Right ventricle myocardium inferior (tissue), 1 donor: ENCODE data around the gene GIMAP2. TPM values are rescaled to one million over a fixed set of nuclear protein-coding genes. Genes with fewer than 3 reads are reported as not detected.

Experiments used
- ATAC-seq: fragments of 200-7000 bp; cut with Tn5 transposase; one replicate; pipeline ENCODE4 v1.9.1; 2020; ENCODE audit warnings: mild to moderate bottlenecking, moderate library complexity
- DNase-seq: peaks from one replicate; pipeline ENCODE4 v3.0.0; 2021; ENCODE audit errors: missing footprints
- intact Hi-C: fragments of 100-400 bp; cut with DNase I; formaldehyde crosslinking; loops from one replicate; pipeline ENCODE4 v1.11.0; 2022
- total RNA-seq: library from RNA; stranded (reverse); fragmentation: NEBNext Ultra II Directional; extraction: Animal tissue kit (Norgen Biotek cat#: 25700); gene quantifications from one replicate; pipeline ENCODE4 v1.2.1, GENCODE V29; 2021
- donor health status: DM: no; HTN: yes; CAD: no; lungs with severe emphysema.

Gene GIMAP2
- total RNA-seq, 1 donor from 2014 or later = 6.2 TPM

DNA sequence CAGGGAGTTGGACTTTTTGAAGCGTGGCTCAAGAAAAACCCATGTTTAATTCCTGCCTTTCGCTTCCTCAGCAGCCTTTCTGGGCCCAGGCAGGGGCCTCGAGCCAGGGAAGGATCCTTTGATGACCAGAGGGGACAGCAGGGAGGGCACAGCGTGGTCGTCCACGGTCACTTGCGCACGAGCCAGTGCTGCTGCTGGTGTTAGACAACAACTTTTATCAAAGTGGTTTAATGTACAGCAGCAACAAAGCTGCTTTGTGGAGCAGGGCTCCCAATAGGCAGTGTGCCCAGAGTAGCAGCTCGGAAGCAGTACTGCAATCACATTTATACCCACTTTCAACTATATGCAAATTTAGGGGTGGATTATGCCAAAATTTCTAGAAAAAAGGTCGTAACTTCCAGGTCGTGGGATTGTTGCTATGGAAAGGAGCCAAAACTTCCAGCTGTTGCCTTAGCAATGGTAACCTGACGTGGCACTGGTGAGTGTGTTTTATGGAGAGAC, 37.0 kb downstream of the GIMAP2 start:
- intact Hi-C loops = no loop called here
- DNase-seq (no peak), ATAC-seq (no peak)

- intact Hi-C loops = no loop called here
- no peak for DNase-seq
- no peak for ATAC-seq
These were observed 38.0 kb downstream of the GIMAP2 start for GRCh38 chr7:150723467-150723866.

DNA sequence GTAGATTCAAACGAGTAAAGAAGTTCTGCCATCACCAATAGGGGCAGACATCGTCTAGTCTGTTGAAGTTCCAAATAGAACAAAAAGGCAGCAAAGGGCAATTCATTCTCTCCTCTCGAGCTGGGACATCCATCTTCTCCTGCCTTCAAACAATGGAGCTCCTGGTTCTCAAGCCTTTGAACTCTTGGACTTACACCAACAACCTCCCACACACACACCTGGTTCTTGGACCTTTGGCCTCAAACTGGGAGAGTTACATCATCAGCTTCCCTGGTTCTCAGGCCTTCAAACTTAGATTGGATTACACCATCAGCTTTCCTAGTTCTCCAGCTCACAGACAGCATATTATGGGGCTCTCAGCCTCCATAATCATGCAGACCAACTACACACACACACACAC, 41.9 kb downstream of the GIMAP2 start:
- ATAC-seq (no peak), DNase-seq (no peak)
- intact Hi-C loops = no loop called here

GRCh38 chr7:150728011-150728410, 42.5 kb downstream of the GIMAP2 start:
- intact Hi-C loops = no loop called here
- no peak for ATAC-seq
- DNase-seq = no peak

- DNase-seq (no peak), ATAC-seq (no peak)
- intact Hi-C loops = no loop called here
These were observed 43.1 kb downstream of the GIMAP2 start for GRCh38 chr7:150728609-150729008.

GRCh38 chr7:150731916-150732315, 46.4 kb downstream of the GIMAP2 start:
- DNase-seq (no peak), ATAC-seq (no peak)
- intact Hi-C loops = no loop called here

GRCh38 chr7:150732786-150733481, 47.4 kb downstream of the GIMAP2 start:
- ATAC-seq (no peak), DNase-seq (no peak)
- intact Hi-C loops = no loop called here

GRCh38 chr7:150733482-150734095, 48.1 kb downstream of the GIMAP2 start:
- intact Hi-C loops = no loop called here
- DNase-seq = no peak
- ATAC-seq = no peak

DNA sequence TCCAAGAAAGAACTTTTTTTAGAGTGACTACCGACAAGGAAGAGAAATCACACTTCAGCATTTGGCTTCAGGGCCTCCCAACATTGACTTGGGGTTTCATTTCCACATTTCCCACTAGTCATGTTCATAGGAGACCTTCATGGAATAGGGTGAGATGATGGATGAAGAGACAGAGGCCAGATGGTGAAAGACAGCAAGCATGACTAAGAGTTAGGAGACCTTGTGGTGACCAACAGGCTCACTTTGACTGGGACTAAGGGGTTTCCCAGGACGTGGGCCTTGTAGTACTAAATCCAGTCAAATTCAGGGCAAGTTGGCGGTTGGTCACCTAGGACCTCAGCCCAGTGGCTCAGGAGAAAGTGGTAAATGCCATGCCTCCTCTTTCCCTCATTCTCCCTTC, 48.7 kb downstream of the GIMAP2 start:
- intact Hi-C loops = no loop called here
- ATAC-seq (no peak), DNase-seq (no peak)

- ATAC-seq (no peak), DNase-seq (no peak)
- intact Hi-C loops = loop anchor here (5.0 kb wide), 2 partner anchors 58 to 103 kb away; partner anchors contain the start of gene GIMAP6
These were observed 50.3 kb downstream of the GIMAP2 start for GRCh38 chr7:150735596-150736358.

- no peak for ATAC-seq
- intact Hi-C loops = loop anchor here (5.0 kb wide), 2 partner anchors 60 to 105 kb away; partner anchors contain the start of gene GIMAP6
- DNase-seq = no peak
These were observed 51.4 kb downstream of the GIMAP2 start for GRCh38 chr7:150736864-150737263.

- DNase-seq (no peak), ATAC-seq (peak; percentile 56)
- intact Hi-C loops = loop anchor here (2.0 to 5.0 kb wide), 3 partner anchors 21 to 105 kb away; partner anchors contain the start of genes GIMAP1 and GIMAP6
These were observed 52.0 kb downstream of the GIMAP2 start, which contains the start of gene GIMAP5 for GRCh38 chr7:150737265-150738055. Gene GIMAP5 (plus strand): TSS chr7:150737418. CDS start chr7:150740885, 3,467 bp downstream.

- intact Hi-C loops = loop anchor here (2.0 to 5.0 kb wide), 3 partner anchors 21 to 106 kb away; partner anchors contain the start of genes GIMAP1 and GIMAP6
- DNase-seq = no peak
- peak; percentile 24 for ATAC-seq
These were observed 52.6 kb downstream of the GIMAP2 start for GRCh38 chr7:150738092-150738491.

DNA sequence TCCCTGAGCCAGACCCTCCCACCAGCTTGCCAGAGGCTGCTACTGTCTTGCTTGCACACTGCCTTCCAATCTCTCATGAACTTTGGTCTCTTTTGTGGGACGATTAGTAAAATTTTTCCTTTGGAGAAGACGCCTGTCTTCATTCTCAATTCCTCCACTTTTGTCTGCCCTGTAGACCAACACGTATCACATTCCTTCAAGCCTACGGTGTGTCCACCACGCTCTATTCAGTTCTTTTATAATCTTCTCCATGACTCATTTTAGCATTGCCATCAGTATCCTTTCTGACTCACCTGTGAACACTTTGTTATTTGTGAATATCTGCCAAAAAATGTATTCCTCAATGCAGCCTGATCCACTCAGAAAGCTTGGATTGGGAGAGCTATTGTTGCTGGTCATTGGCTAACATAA, 53.1 kb downstream of the GIMAP2 start:
- ATAC-seq (no peak), DNase-seq (no peak)
- intact Hi-C loops = loop anchor here (2.0 to 5.0 kb wide), 3 partner anchors 22 to 106 kb away; partner anchors contain the start of genes GIMAP1 and GIMAP6

GRCh38 chr7:150739033-150739432, 53.5 kb downstream of the GIMAP2 start:
- intact Hi-C loops = loop anchor here (2.0 to 5.0 kb wide), 3 partner anchors 22 to 107 kb away; partner anchors contain the start of genes GIMAP1 and GIMAP6
- ATAC-seq (no peak), DNase-seq (no peak)

DNA sequence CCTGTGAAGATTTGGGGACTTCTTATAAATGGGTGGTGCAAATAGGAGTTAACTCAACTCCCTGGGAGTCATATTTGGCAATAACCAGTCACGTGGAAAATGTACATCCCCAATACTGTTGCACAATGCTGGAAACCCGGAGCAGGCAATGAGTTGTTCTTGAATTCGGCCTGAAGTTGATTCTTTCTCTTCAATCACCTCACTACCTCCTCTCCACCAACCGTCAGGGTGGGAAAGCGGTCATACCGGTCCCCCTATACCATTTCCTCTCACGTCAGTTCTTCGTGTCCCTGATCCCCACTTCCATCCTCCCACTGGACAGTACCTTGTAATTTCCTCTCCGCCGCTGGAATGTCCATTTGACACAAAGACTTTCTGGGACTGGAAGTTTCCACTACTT, 54.5 kb downstream of the GIMAP2 start:
- ATAC-seq (no peak), DNase-seq (no peak)
- intact Hi-C loops = no loop called here

- ATAC-seq (no peak), DNase-seq (no peak)
- intact Hi-C loops = loop anchor here (2.0 kb wide), 1 partner anchor 14 kb away; no protein-coding TSS in a partner anchor
These were observed 56.9 kb downstream of the GIMAP2 start for GRCh38 chr7:150742286-150742968.
